IPS-11a (cell line): ENCODE data around the gene JMJD7.

Source experiments
- H3K4me3 ChIP-seq: one replicate; pipeline ENCODE4 v1.5.1; 2013; ENCODE audit warnings: low read depth, low read length, control low read depth

The JMJD7 gene

GRCh38 chr15:41827880-41828806 lies at the start of gene JMJD7:
TSS of gene JMJD7 (plus strand) at chr15:41828092. CDS start at chr15:41828125, 33 bp downstream.
- H3K4me3 ChIP-seq, result peak within 1 kb of the TSS; percentile 90

DNA sequence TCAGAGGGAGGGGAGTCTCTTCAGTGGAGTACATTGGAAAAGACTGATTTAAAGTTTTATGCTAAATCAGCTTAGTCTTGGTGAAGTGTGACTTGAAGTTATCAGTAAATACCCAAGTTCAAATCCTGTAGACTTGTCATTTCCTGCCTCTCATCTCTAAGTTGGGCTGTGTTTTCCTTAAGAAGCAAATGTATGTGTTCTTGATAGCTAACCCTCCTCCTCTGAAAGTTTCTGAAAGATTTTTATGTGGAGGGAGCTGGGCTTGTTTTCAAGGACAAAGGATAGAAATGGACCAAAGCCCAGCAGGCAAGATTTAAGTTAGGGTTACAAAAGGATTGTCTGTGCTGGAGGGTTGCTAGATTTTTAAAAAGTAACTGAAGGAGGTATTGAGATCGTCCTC lies 49.4 kb upstream of the JMJD7 start:
- no peak overlapping the region for H3K4me3 ChIP-seq

DNA sequence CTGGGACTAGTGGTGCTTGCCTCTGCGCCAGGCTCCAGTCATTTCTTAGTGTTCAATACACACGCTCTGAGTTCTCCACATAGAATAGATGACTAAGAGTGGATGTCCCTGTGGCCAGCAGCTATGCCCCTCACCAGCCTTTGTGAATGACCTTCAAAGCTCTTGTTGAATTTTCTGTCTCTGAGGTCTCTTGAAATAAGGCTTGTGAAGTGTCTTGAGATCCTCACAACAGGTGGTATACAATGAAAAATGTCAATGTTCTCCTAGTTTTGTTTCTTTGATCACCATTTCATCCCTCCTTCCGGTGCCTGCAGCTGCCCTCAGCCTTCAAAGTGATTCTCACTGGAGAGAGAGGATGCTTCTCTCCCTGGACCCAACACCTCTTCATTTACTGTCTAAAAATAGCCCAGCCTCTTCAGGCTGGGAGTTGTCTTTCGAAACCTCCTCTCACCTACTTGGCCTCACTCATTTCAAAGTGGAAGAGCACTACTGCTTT lies 48.2 kb upstream of the JMJD7 start:
- no peak overlapping the region for H3K4me3 ChIP-seq

DNA sequence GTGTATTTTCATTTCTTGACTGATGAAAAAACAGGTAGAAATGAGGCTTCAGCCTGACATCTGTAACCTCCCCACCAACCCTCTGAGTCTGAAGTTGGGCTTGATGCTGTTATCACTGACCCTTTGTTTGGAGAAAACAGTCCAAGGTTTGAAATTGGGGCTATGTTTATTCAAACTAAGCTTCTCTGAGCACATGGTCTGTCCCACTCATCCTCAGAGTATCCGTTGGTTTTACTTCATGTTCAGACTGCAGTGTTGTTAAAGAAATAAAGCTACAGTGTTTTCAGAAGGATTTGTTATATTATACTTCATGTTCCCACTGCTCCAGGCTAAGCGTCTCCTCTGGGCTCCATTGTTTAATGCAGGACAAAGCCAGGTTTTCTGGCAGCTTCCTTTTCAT lies 47.6 kb upstream of the JMJD7 start:
- H3K4me3 ChIP-seq, result no peak overlapping the region

- no peak overlapping the region for H3K4me3 ChIP-seq
Measured at GRCh38 chr15:41780727-41781126, 47.2 kb upstream of the JMJD7 start.

GRCh38 chr15:41782371-41783282 lies 45.3 kb upstream of the JMJD7 start:
- no peak overlapping the region for H3K4me3 ChIP-seq

DNA sequence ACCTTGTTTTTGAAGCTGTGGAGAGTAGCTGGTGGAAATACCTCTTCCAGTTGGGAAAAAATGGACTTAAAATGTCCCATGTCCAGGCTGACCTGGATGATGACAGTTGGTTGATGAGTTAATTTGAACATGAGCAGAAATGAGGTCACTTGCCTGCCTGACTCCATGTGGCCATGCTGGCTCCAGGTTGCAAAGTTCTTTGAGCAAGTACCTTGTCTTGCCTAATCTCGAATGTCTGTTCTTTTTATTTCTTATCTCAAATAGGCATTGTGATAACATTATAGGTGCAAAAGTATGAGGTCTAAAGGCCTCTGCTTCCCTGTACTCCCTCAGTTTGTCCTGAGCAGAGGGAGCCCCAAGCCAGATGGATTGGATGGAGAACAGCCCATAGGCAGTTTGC lies 44.6 kb upstream of the JMJD7 start:
- H3K4me3 ChIP-seq, result no peak overlapping the region

- H3K4me3 ChIP-seq, result no peak overlapping the region
Measured at GRCh38 chr15:41788262-41788661, 39.6 kb upstream of the JMJD7 start.

DNA sequence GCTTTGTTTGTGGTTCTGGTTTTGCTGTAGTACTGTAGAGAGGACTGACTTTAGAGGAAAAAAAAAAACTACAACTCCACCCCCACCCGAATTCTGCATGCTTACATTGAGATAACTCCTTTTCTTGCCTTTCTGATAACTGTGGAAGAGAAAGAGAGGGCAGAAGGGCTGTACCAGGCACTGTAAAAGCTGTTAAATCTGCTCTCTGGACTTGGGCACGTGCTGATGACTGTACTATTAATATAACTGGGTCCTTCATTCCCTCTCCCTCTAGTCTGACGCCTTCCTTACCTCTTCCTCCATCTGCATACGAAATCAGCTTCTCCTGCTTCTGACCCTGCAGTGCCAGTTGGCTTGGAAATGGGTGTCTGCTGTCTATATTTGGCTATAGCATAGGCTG lies 38.7 kb upstream of the JMJD7 start:
- no peak overlapping the region for H3K4me3 ChIP-seq

DNA sequence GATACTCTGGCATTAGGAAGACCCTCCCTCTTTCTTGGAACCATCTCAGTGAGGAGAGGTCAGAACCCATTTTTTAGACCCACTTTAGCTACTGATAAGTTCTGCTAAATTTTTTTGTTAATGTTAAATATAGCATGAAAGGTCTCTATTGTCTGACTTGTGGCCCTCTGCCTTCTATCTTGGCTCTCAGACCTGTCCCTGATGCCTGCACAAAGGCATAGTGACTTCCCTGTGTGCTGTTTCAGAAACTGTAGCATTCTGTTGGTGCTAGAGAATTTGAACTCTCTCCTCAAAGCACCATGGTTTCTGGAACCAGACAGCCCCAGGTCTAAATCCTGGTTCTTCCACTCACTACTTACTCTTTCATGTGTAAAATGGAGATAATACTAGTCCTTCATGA lies 38.2 kb upstream of the JMJD7 start:
- no peak overlapping the region for H3K4me3 ChIP-seq

- no peak overlapping the region for H3K4me3 ChIP-seq
Measured at GRCh38 chr15:41790169-41790568, 37.7 kb upstream of the JMJD7 start.

DNA sequence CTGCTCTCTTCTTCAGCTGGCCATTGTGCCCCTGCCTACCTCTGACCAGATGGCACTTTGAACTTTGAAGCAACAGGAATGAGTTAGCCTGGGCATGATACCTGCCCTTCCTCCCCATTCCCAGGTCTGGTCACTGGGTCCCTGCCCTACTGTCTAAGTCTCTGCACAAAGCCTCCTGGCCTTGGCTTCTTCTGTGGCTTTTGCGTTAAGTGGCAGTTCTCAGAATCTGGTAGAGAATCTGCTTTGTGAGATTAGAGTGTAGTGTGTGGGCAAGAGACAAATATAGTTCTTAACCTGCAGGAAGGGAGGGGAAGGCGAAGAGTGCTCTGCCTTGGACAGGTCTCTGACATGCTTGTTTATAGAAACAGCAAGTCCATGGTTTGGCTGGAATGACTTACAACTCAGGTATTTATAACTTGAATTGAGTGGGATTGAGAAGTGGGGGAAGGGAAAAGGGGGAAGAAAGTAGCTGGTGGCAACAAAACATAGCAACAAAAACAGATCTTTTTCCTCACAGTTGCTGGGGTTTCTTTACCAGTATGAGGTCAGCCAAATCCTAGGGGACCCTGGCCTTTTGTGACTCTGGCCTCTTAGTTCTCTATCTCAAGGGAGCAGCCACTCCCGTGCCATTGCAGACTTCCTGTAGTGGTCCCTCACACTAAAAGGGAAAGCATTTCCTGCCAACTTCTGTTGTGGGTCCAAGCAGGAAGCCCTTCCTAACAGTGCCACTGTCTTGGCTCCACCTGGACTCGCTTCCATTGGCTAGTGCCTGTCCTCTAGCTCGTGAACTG lies 36.9 kb upstream of the JMJD7 start:
- H3K4me3 ChIP-seq, result no peak overlapping the region

- no peak overlapping the region for H3K4me3 ChIP-seq
Measured at GRCh38 chr15:41791547-41791937, 36.4 kb upstream of the JMJD7 start.

DNA sequence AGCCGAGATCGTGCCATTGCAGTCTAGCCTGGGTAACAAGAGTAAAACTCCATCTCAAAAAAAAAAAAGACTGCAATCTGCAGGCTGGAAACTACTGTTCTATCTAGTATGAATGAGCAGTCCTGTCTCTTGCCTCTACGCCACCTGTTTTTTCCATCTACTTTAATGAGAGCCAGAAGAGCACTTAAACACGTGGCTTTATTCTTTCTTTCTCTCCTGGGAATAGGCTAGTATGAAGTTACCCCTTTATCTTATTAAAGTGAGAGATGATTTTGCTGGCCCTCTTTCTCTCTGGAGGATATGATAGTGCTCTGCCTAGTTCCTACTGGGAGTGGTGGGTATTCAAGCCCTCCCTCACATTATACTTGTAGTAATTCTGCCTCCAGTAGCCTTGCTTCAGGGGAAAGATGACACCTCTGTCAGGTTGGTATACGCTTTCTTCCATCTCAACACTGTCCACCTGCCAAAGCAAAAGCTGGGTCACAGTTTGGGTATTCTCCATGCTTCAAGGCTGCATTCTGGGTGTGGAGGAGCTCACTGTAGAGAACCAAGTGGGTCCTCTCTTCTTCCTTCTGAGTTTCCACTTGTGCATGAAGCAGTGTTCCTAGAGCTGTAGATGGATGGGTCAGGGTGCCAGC lies 35.8 kb upstream of the JMJD7 start:
- no peak overlapping the region for H3K4me3 ChIP-seq

GRCh38 chr15:41794081-41794480 lies 33.8 kb upstream of the JMJD7 start:
- H3K4me3 ChIP-seq, result no peak overlapping the region

DNA sequence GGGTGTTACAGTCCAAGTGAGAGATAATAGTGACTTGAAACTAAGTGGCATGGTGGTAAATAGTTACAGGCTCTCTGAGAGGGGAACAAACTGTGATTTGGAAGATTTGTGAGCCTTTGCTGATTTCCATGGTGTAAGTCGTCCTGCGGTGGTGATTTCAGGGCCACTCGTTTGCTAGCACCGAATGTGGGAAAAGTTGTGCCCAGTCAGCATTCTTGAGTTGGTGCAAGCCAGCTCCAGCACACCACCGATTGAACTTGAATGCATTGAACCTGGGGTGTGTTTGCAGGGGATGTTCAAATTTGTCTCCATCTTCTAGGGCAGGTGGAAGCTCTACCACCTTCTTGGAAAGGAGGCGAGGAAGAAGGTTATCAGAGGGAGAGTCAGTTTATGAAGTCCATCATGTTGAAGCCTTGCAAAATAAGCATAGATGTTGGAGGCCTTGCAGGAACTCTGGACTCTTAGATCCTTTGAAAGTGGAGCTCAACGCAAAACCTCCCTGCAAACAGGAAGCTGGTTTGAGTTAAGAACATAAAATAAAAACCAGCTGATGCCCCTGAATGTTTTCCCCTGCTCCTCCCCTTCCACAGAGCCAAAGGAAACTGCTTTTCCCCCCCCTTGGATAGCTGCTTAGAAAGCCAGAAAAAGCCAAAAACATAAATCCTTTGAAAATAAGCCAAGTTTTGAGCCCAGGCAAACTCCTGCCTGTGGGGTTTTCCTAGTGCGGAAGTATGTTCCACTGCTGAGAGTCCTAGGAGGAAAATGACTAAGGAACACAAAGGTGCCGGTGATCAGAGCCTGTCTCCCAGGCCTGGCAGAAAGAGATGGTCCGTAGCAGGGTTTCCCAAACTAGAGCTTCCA lies 31.7 kb upstream of the JMJD7 start:
- no peak overlapping the region for H3K4me3 ChIP-seq

DNA sequence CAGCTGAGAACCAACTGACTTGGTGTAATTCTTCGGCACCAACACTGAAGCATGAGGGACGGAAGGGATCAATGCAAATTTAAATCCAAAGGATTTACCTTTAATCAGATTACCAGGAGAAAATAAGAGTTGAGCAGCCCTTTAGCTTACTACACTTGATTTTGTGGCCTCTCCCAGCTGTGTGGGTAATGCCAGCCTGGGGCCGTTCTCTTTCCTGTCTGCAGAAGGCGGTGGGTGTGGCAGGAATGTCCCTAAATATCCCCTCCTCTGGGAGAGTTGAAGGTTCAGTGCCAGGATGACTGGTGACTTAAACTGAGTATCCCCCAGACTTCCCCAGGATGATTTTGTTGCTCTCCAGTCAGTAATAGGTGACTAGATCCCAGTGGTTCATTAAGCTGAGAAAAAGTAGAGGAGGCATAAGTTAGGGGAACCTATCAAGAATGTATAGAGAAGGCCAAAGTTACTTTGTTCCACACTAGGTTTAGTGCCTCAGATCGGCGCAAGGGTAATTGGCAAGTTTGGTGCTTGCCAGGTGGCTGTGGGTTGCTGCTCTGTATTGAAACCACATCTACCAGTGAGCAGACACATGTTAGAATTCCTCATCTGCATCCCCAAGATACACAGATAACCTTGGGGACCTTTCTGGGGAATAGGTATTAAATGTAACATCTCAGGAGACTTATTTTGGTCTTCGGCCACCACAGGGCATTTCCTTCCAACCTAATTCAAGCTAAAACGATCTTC lies 30.5 kb upstream of the JMJD7 start:
- H3K4me3 ChIP-seq, result no peak overlapping the region

DNA sequence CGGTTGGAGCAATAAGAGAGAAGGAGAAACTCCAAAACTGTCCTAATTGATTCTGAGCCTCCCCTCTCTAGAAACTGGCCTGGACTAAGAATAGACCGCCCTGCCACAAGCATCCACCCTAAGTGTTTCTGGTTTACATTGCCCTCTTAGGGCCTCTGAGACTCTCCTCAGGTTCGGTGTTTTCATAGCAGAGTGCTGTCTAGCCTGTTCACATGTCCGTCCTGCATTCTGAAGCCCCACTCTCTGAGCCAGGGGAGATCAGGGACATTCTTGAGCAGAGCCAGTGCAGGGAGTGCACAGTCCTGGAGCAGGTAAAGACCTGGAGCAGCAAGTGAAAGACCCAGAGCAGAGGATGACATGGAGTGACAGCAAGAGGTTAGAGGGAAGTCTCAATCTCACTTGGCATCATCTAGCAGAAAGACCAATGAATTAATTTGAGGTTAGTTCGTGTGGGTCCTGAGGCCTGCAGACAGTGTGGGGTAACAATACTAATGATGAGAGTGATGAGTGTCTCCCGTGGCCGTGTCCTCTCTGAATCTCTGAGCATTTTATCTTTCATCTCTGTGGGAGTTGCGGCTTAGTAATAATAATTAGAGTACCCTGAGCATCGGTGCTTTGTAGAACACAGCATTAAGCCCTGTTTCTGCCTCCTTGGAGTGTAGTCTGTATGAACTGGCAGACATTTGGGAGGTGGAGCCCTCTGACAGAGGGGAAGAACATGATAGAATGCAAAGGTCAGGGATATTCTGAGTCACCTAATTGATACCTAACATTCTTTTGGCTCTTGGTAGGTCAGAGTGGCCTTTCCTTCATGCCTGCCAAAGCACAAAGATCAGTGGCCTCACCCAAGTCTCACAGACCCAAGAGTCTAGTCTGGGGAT lies 29.0 kb upstream of the JMJD7 start:
- no peak overlapping the region for H3K4me3 ChIP-seq
